IMR-90 (cell line): ENCODE measurements around the gene CGNL1. TPM values are rescaled to one million over a fixed set of nuclear protein-coding genes. Genes with fewer than 3 reads are reported as not detected.
A peak's percentile ranks its signal among the peaks of the same experiment; 100 is the strongest.

Source experiments
- ATAC-seq: fragments of 200-7000 bp; cut with Tn5 transposase; 2 replicates; pipeline ENCODE4 v1.9.1; 2020; ENCODE audit warnings: low read depth, mild to moderate bottlenecking, moderate library complexity
- BruUV-seq: library from RNA; stranded (reverse); fragments of 400-500 nt; replicated peaks from 2 replicates; lab custom pipeline; 2021; lab: Mats Ljungman, UMichigan
- CTCF ChIA-PET: fragments of 300-600 bp; formaldehyde crosslinking; extraction: SDS; loops from one replicate; lab custom pipeline; 2021; ENCODE audit warnings: antibody characterized with exemption; lab: Yijun Ruan, JAX
- POLR2A ChIA-PET: fragments of 300-600 bp; sonication (Branson Sonifier 250); formaldehyde crosslinking; loops from one replicate; lab custom pipeline; 2022; ENCODE audit warnings: antibody characterized with exemption; ENCODE audit not compliant: unreplicated experiment; lab: Charles Lee
- DNase-seq: peaks from one replicate; pipeline ENCODE4 v3.0.0; 2013
- H2AFZ ChIP-seq: replicated peaks from 2 replicates; pipeline ENCODE3; 2013; ENCODE audit warnings: low read length, mild to moderate bottlenecking; ENCODE audit not compliant: poor library complexity
- H2AK5ac ChIP-seq: 2 replicates; pipeline ENCODE4 v1.6.1; 2013; ENCODE audit warnings: low read depth, low read length, inconsistent platforms
- H2AK9ac ChIP-seq: replicated peaks from 2 replicates; pipeline ENCODE3; 2013; ENCODE audit warnings: mild to moderate bottlenecking, low read depth, low read length, moderate library complexity; ENCODE audit not compliant: poor library complexity
- H2BK120ac ChIP-seq: 2 replicates; pipeline ENCODE4 v1.6.1; 2013; ENCODE audit warnings: low read depth, low read length, inconsistent platforms
- H2BK15ac ChIP-seq: 3 replicates; pipeline ENCODE4 v1.6.1; 2013; ENCODE audit warnings: low read depth, low read length, inconsistent platforms
- H2BK20ac ChIP-seq: 2 replicates; pipeline ENCODE4 v1.6.1; 2013; ENCODE audit warnings: low read depth, mild to moderate bottlenecking, inconsistent platforms, low read length, moderate library complexity
- H2BK5ac ChIP-seq: 2 replicates; pipeline ENCODE4 v1.6.1; 2013; ENCODE audit warnings: mild to moderate bottlenecking, low read depth, low read length, inconsistent platforms; ENCODE audit not compliant: poor library complexity, severe bottlenecking
- H3K14ac ChIP-seq: replicated peaks from 2 replicates; pipeline ENCODE4 v1.6.1; 2013; ENCODE audit warnings: low read depth, low read length, inconsistent platforms
- H3K18ac ChIP-seq: 2 replicates; pipeline ENCODE4 v1.6.1; 2013; ENCODE audit warnings: low read depth, low read length, control low read depth
- H3K23ac ChIP-seq: 2 replicates; pipeline ENCODE4 v1.6.1; 2013; ENCODE audit warnings: low read depth, low read length, inconsistent platforms
- H3K27ac ChIP-seq: 2 replicates; pipeline ENCODE4 v1.5.1; 2013; ENCODE audit warnings: mild to moderate bottlenecking, control low read depth, low read length; ENCODE audit not compliant: insufficient read depth
- H3K27me3 ChIP-seq: 2 replicates; pipeline ENCODE4 v1.6.1; 2013; ENCODE audit warnings: low read length; ENCODE audit not compliant: control insufficient read depth, insufficient read depth
- H3K36me3 ChIP-seq: 2 replicates; pipeline ENCODE4 v1.6.1; 2013; ENCODE audit warnings: low read length, mixed read lengths; ENCODE audit not compliant: control insufficient read depth, insufficient read depth
- H3K4ac ChIP-seq: 2 replicates; pipeline ENCODE4 v1.6.1; 2013; ENCODE audit warnings: low read depth, low read length, inconsistent platforms
- H3K4me1 ChIP-seq: 2 replicates; pipeline ENCODE4 v1.6.1; 2013; ENCODE audit warnings: low read length, mixed read lengths; ENCODE audit not compliant: control insufficient read depth, insufficient read depth
- H3K4me2 ChIP-seq: 2 replicates; pipeline ENCODE4 v1.6.1; 2013; ENCODE audit warnings: low read depth, mild to moderate bottlenecking, control low read depth, low read length, moderate library complexity
- H3K4me3 ChIP-seq: 2 replicates; pipeline ENCODE4 v1.5.1; 2013; ENCODE audit warnings: low read depth, mild to moderate bottlenecking, control low read depth, low read length, moderate library complexity; ENCODE audit not compliant: insufficient read depth
- H3K56ac ChIP-seq: 2 replicates; pipeline ENCODE4 v1.6.1; 2013; ENCODE audit warnings: low read length, inconsistent platforms; ENCODE audit not compliant: insufficient read depth; ENCODE audit errors: extremely low read depth
- H3K79me1 ChIP-seq, 2 experiments: 2 replicates each; pipeline ENCODE4 v1.6.1; 2013; ENCODE audit warnings: low read length in 2 of 2, inconsistent platforms in 1 of 2, low read depth in 1 of 2
- H3K9ac ChIP-seq: 2 replicates; pipeline ENCODE4 v1.6.1; 2013; ENCODE audit warnings: low read depth, low read length, control low read depth
- H3K9me1 ChIP-seq: 2 replicates; pipeline ENCODE4 v1.6.1; 2013; ENCODE audit warnings: low read length, inconsistent platforms; ENCODE audit not compliant: insufficient read depth
- H3K9me3 ChIP-seq: 2 replicates; pipeline ENCODE4 v1.6.1; 2013; ENCODE audit warnings: low read length; ENCODE audit not compliant: control insufficient read depth, insufficient read depth
- H4K20me1 ChIP-seq: 2 replicates; pipeline ENCODE4 v1.6.1; 2013; ENCODE audit warnings: low read length, inconsistent platforms; ENCODE audit not compliant: insufficient read depth
- H4K5ac ChIP-seq: 2 replicates; pipeline ENCODE4 v1.6.1; 2013; ENCODE audit warnings: mild to moderate bottlenecking, low read depth, low read length, control low read depth
- H4K8ac ChIP-seq, 2 experiments: 2 replicates each; pipeline ENCODE4 v1.6.1; 2013; ENCODE audit warnings: low read depth in 2 of 2, low read length in 2 of 2, control low read depth in 1 of 2, inconsistent platforms in 1 of 2
- H4K91ac ChIP-seq: 2 replicates; pipeline ENCODE4 v1.6.1; 2013; ENCODE audit warnings: low read depth, low read length, inconsistent platforms; ENCODE audit not compliant: insufficient read depth
- MAZ ChIP-seq: IDR thresholded peaks from 2 replicates; pipeline ENCODE4 v1.6.1; 2012; ENCODE audit warnings: low read depth, mild to moderate bottlenecking, low read length, improper control_type of control experiment, moderate library complexity, borderline replicate concordance
- MXI1 ChIP-seq: IDR thresholded peaks from 2 replicates; pipeline ENCODE4 v1.6.1; 2012; ENCODE audit warnings: low read depth, mild to moderate bottlenecking, low read length, moderate library complexity, borderline replicate concordance
- RAD21 ChIP-seq: IDR thresholded peaks from 2 replicates; pipeline ENCODE4 v1.6.1; 2012; ENCODE audit warnings: low read length, improper control_type of control experiment
- WGBS, 2 experiments: methylation state at CpG; one replicate each; pipeline versions ENCODE4 v1.1.5 to v1.1.7; 2013; ENCODE audit warnings: missing lambda C conversion rate in 2 of 2; ENCODE audit not compliant: insufficient read length in 1 of 2; ENCODE audit errors: extremely low coverage in 2 of 2; 5-methylcytosine and 5-hydroxymethylcytosine counted together
- dilution Hi-C: fragments of 300-500 bp; cut with HindIII; formaldehyde crosslinking; loops from one replicate; pipeline ENCODE4 v1.14.3; 2018; ENCODE audit warnings: low sequenced_read_pairs; ENCODE audit not compliant: unreplicated experiment
- in situ Hi-C: fragments of 300-500 bp; cut with MboI; formaldehyde crosslinking; loops from 3 replicates; pipeline ENCODE4 v1.14.3; 2019; ENCODE audit warnings: low sequenced_read_pairs, inconsistent platforms, mixed read lengths
- intact Hi-C: fragments of 100-400 bp; cut with micrococcal nuclease; formaldehyde crosslinking; loops from 2 replicates; pipeline ENCODE4 v1.10.0; 2022
- polyA plus RNA-seq, 3 experiments: library from polyadenylated mRNA; depleted of rRNA; stranded (reverse); fragments of >200 nt; gene quantifications; 2 replicates each; pipeline ENCODE4 v1.2.3, GENCODE V29; 2012; ENCODE audit warnings: low replicate concordance in 1 of 3
- total RNA-seq: library from RNA; depleted of rRNA; stranded (reverse); fragments of >200 nt; gene quantifications from 2 replicates; pipeline ENCODE4 v1.2.3, GENCODE V29; 2012

CGNL1 gene
- total and polyA plus RNA-seq, 2 of the 4 experiments (the other 2 are of a cell fraction) = 0.07 to 0.18 TPM

- no peak for TF ChIP-seq MAZ
- TF ChIP-seq MXI1 = no peak
Observed at GRCh38 chr15:57551715-57552677, 175.7 kb downstream of the CGNL1 start (continued).

GRCh38 chr15:57552678-57553334 is 176.5 kb downstream of the CGNL1 start:
- in situ Hi-C loops = no loop called here
- POLR2A ChIA-PET = no interaction called here
- DNase-seq = no peak

More at GRCh38 chr15:57552678-57553334, 176.5 kb downstream of the CGNL1 start:
- Histone ChIP-seq H3K56ac (no peak overlapping the region), H3K27me3 (peaks cover 1% of the 10 kb centered on the region; the same call in 1 of the 2 replicates), H3K18ac (no peak overlapping the region), H4K20me1 (no peaks in the 10 kb centered on the region), H3K9me1 (peaks cover 15% of the 10 kb centered on the region), H2AFZ (peak overlapping the region; percentile 55), H4K8ac (peak overlapping the region in 1 of 2 experiments; percentile 80; a peak in 1 of 4 replicates), H2AK5ac (peak overlapping the region; percentile 17; the same call in 1 of the 2 replicates), H2AK9ac (peak overlapping the region; percentile 5), H4K91ac (peak overlapping the region; percentile 29; the same call in 1 of the 2 replicates), H3K4me2 (no peak overlapping the region), H3K79me1 (no peaks in the 10 kb centered on the region), H2BK5ac (no peak overlapping the region), H3K23ac (no peak overlapping the region), H3K4me1 (peaks cover 8% of the 10 kb centered on the region), H3K14ac (0 out of 2 replicates have a peak overlapping the region, but pooled peaks have one; percentile 32), H3K9me3 (no peaks in the 10 kb centered on the region; the same call in 1 of the 2 replicates), H3K27ac (no peak overlapping the region), H2BK15ac (peak overlapping the region; percentile 90; the same call in 1 of the 3 replicates), H3K36me3 (no peaks in the 10 kb centered on the region), H2BK20ac (peak overlapping the region; percentile 91), H3K4me3 (no peak overlapping the region), H2BK120ac (peak overlapping the region; percentile 94), H4K5ac (no peak overlapping the region), H3K9ac (no peak overlapping the region), H3K4ac (peak overlapping the region; percentile 48; the same call in 1 of the 2 replicates)
- 100% methylated on average over 2 of the region's 8 CpGs; no CpG with 5 or more reads in 1 of the 2 experiments for WGBS, 2 experiments
- CTCF ChIA-PET = interaction anchor here (0.6 to 1.5 kb wide), 3 partner anchors 9 to 25 kb away, joined by 3 to 5 read pairs (median 4); no protein-coding TSS in a partner anchor
- dilution Hi-C loops (no loop called here), intact Hi-C loops (no loop called here)
- BruUV-seq = no TSS peak
- no peak for TF ChIP-seq RAD21
- ATAC-seq = no peak
